Gastrocnemius medialis (tissue), 4 donors: ENCODE results near the gene C16orf54. TPM values are rescaled to one million over a fixed set of nuclear protein-coding genes. Genes with fewer than 3 reads are reported as not detected.
"Not testable (repeated sequence)": the region's sequence is repeated elsewhere in the genome, so short reads cannot be mapped to it uniquely, and the experiment has no call there.

ENCODE experiments used
- ATAC-seq, 2 donors: fragments of 150-250 bp; one replicate each; pipeline ENCODE4 v1.9.1; 2016
- DNase-seq, 2 donors: peaks; one replicate each; pipeline ENCODE4 v3.0.0-alpha.2; 2019
- H3K27ac ChIP-seq, 4 donors: fragments of 200-600 bp; sonication (generic); 1 replicate in 1 of 4; 2 replicates in 3 of 4; pipeline ENCODE4 v1.5.1; 2016 to 2018; ENCODE audit warnings: mild to moderate bottlenecking in 2 of 4, moderate library complexity in 1 of 4
- H3K27me3 ChIP-seq, 3 donors: fragments of 200-600 bp; sonication (generic) in 2 of 3; 1 replicate in 1 of 3; 2 replicates in 2 of 3; pipeline versions ENCODE4 v1.5.1 to v1.6.0; 2016 to 2019; ENCODE audit warnings: mild to moderate bottlenecking in 1 of 3, moderate library complexity in 1 of 3
- H3K36me3 ChIP-seq, 2 donors: fragments of 200-600 bp; sonication (generic) in 1 of 2; one replicate each; pipeline ENCODE4 v1.5.1; 2017 to 2018
- H3K4me1 ChIP-seq, 2 donors: fragments of 200-600 bp; sonication (generic) in 1 of 2; one replicate each; pipeline ENCODE4 v1.5.1; 2016 to 2017; ENCODE audit warnings: mild to moderate bottlenecking in 2 of 2
- H3K4me3 ChIP-seq, 4 donors: fragments of 200-600 bp; sonication (generic) in 3 of 4; 1 replicate in 1 of 4; 2 replicates in 3 of 4; pipeline ENCODE4 v1.5.1; 2016 to 2019; ENCODE audit warnings: mild to moderate bottlenecking in 2 of 4
- H3K9me3 ChIP-seq, 3 donors: fragments of 200-600 bp; sonication (generic) in 2 of 3; 1 replicate in 1 of 3; 2 replicates in 2 of 3; pipeline ENCODE4 v1.5.1; 2016 to 2019
- CTCF ChIP-seq, 5 experiments: fragments of 450-650 bp in 3 of 5; fragments of 200-600 bp in 2 of 5; sonication (generic) in 2 of 5; IDR thresholded peaks in 4 of 5; conservative IDR thresholded peaks in 1 of 5; 1 replicate in 4 of 5; 2 replicates in 1 of 5; pipeline ENCODE4 v1.5.1; 2016 to 2019; ENCODE audit warnings: antibody characterized with exemption in 5 of 5, mild to moderate bottlenecking in 3 of 5, moderate library complexity in 3 of 5
- POLR2A ChIP-seq, 2 donors: fragments of 450-650 bp; IDR thresholded peaks; one replicate each; pipeline ENCODE4 v1.6.1; 2017; ENCODE audit warnings: antibody characterized with exemption in 2 of 2, mild to moderate bottlenecking in 2 of 2, moderate library complexity in 2 of 2
- in situ Hi-C, 4 donors: fragments of 200-750 bp; cut with MboI; loops; one replicate each; pipeline versions ENCODE4 v1.15.0 to v1.8.0; 2017; ENCODE audit warnings: low sequenced_read_pairs in 4 of 4
- intact Hi-C: fragments of 100-400 bp; cut with DNase I; formaldehyde crosslinking; loops from one replicate; pipeline ENCODE4 v1.15.1; 2023; ENCODE audit warnings: low total_unique reads
- total RNA-seq, 4 donors: library from RNA; depleted of rRNA; stranded (reverse); fragments of >200 nt; gene quantifications; one replicate each; pipeline versions ENCODE4 v1.1.0 to v1.2.3, GENCODE V29; 2016

Gene C16orf54
- total RNA-seq, 4 donors from 2014 or later: 0.26 to 0.31 TPM; not detected in 2

- no peaks in the 10 kb centered on the region for H3K27me3 ChIP-seq
- TF ChIP-seq CTCF (IDR thresholded peaks at IDR 0.05 in 4 of 5, conservative IDR thresholded peaks at IDR 0.05 in 1 of 5): peak in 3 of 5 experiments; percentile 31 to 50 (median 38)
- no peak for TF ChIP-seq POLR2A (IDR thresholded peaks at IDR 0.05)
- H3K4me1 ChIP-seq: peaks cover 0 to 5% of the 10 kb centered on the region in 2 donors
- no peak for DNase-seq
- no peak overlapping the region for H3K27ac ChIP-seq
- in situ Hi-C loops (no loop called here), intact Hi-C loops (no loop called here)
- H3K4me3 ChIP-seq: peak overlapping the region in 1 of 4 donors; percentile 24
- no peaks in the 10 kb centered on the region for H3K9me3 ChIP-seq
- peak in 1 of 2 donors; percentile 53 for ATAC-seq
- H3K36me3 ChIP-seq: no peaks in the 10 kb centered on the region
Observed at GRCh38 chr16:29729116-29729521, 16.7 kb downstream of the C16orf54 start.

GRCh38 chr16:29727452-29727851, 18.3 kb downstream of the C16orf54 start:
- TF ChIP-seq CTCF (IDR thresholded peaks at IDR 0.05 in 4 of 5, conservative IDR thresholded peaks at IDR 0.05 in 1 of 5) (no peak), POLR2A (IDR thresholded peaks at IDR 0.05) (no peak)
- no peaks in the 10 kb centered on the region for H3K27me3 ChIP-seq
- ATAC-seq (no peak), DNase-seq (no peak)
- no peak overlapping the region for H3K4me3 ChIP-seq
- H3K9me3 ChIP-seq: no peaks in the 10 kb centered on the region
- intact Hi-C loops: no loop called here
- in situ Hi-C loops: no loop called here
- H3K4me1 ChIP-seq: peaks cover 0 to 5% of the 10 kb centered on the region in 2 donors
- H3K36me3 ChIP-seq: no peaks in the 10 kb centered on the region
- H3K27ac ChIP-seq: no peak overlapping the region

GRCh38 chr16:29726845-29727377, 18.9 kb downstream of the C16orf54 start:
- no peaks in the 10 kb centered on the region for H3K36me3 ChIP-seq
- H3K27me3 ChIP-seq: no peaks in the 10 kb centered on the region
- peaks cover 0 to 5% of the 10 kb centered on the region in 2 donors for H3K4me1 ChIP-seq
- no peak overlapping the region for H3K4me3 ChIP-seq
- intact Hi-C loops (no loop called here), in situ Hi-C loops (no loop called here)
- TF ChIP-seq CTCF (IDR thresholded peaks at IDR 0.05 in 4 of 5, conservative IDR thresholded peaks at IDR 0.05 in 1 of 5) (no peak), POLR2A (IDR thresholded peaks at IDR 0.05) (no peak)
- ATAC-seq (no peak), DNase-seq (no peak)
- no peaks in the 10 kb centered on the region for H3K9me3 ChIP-seq
- no peak overlapping the region for H3K27ac ChIP-seq

GRCh38 chr16:29721167-29721879, 24.5 kb downstream of the C16orf54 start:
- H3K4me3 ChIP-seq, H3K27me3 ChIP-seq, H3K4me1 ChIP-seq, H3K9me3 ChIP-seq, intact Hi-C loops, in situ Hi-C loops, H3K36me3 ChIP-seq, H3K27ac ChIP-seq: not testable (repeated sequence)
- TF ChIP-seq CTCF (IDR thresholded peaks at IDR 0.05 in 4 of 5, conservative IDR thresholded peaks at IDR 0.05 in 1 of 5): peak; percentile 10 to 52 (median 35)
- ATAC-seq (peak; percentile 51 to 66), DNase-seq (peak; percentile 22 to 56)
